ENCODE results near the gene HSDL1. TPM values are rescaled to one million over a fixed set of nuclear protein-coding genes. Genes with fewer than 3 reads are reported as not detected.
A peak's percentile ranks its signal among the peaks of the same experiment; 100 is the strongest.

HSDL1 gene
- total RNA-seq, 2 donors from 2014 or later: 14.6 to 15.4 TPM

- Histone ChIP-seq H3K27ac (peak overlapping the region; percentile 76 to 85), H3K4me3 (no peak overlapping the region), H3K9me3 (no peaks in the 10 kb centered on the region), H3K27me3 (no peaks in the 10 kb centered on the region), H3K4me1 (peaks cover 0 to 28% of the 10 kb centered on the region in 2 donors), H3K36me3 (peaks cover 77% of the 10 kb centered on the region)
- no peak for TF ChIP-seq CTCF (IDR thresholded peaks at IDR 0.05)
- no peak for DNase-seq (ENCODE audit: low spot score)
Measured at GRCh38 chr16:84087466-84088151, 57.4 kb downstream of the HSDL1 start.

GRCh38 chr16:84087001-84087400, 58.0 kb downstream of the HSDL1 start:
- DNase-seq (ENCODE audit: low spot score): no peak
- peak overlapping the region; percentile 76 to 85 for H3K27ac ChIP-seq
- no peaks in the 10 kb centered on the region for H3K27me3 ChIP-seq
- no peaks in the 10 kb centered on the region for H3K9me3 ChIP-seq
- no peak for TF ChIP-seq CTCF (IDR thresholded peaks at IDR 0.05)
- H3K36me3 ChIP-seq: peaks cover 77% of the 10 kb centered on the region
- no peak overlapping the region for H3K4me3 ChIP-seq
- H3K4me1 ChIP-seq: peaks cover 0 to 29% of the 10 kb centered on the region in 2 donors

- Histone ChIP-seq H3K27ac (peak overlapping the region; percentile 84 to 85), H3K4me3 (no peak overlapping the region), H3K36me3 (peaks cover 77% of the 10 kb centered on the region), H3K9me3 (no peaks in the 10 kb centered on the region), H3K27me3 (no peaks in the 10 kb centered on the region), H3K4me1 (peaks cover 0 to 26% of the 10 kb centered on the region in 2 donors)
- no peak for TF ChIP-seq CTCF (IDR thresholded peaks at IDR 0.05)
- DNase-seq (ENCODE audit: low spot score): no peak
Measured at GRCh38 chr16:84086341-84086740, 58.6 kb downstream of the HSDL1 start.

- no peaks in the 10 kb centered on the region for H3K27me3 ChIP-seq
- no peak for TF ChIP-seq CTCF (IDR thresholded peaks at IDR 0.05)
- peaks cover 0 to 31% of the 10 kb centered on the region in 2 donors for H3K4me1 ChIP-seq
- H3K4me3 ChIP-seq: no peak overlapping the region
- H3K36me3 ChIP-seq: peaks cover 77% of the 10 kb centered on the region
- H3K27ac ChIP-seq: peak overlapping the region; percentile 84 to 85
- DNase-seq (ENCODE audit: low spot score): no peak
- no peaks in the 10 kb centered on the region for H3K9me3 ChIP-seq
Measured at GRCh38 chr16:84085773-84086172, 59.2 kb downstream of the HSDL1 start.

- no peak for TF ChIP-seq CTCF (IDR thresholded peaks at IDR 0.05)
- Histone ChIP-seq H3K36me3 (peaks cover 74% of the 10 kb centered on the region), H3K27ac (peak overlapping the region; percentile 84 to 85), H3K4me1 (peaks cover 0 to 35% of the 10 kb centered on the region in 2 donors), H3K4me3 (no peak overlapping the region), H3K27me3 (no peaks in the 10 kb centered on the region), H3K9me3 (no peaks in the 10 kb centered on the region)
- DNase-seq (ENCODE audit: low spot score): no peak
Measured at GRCh38 chr16:84085271-84085667, 59.7 kb downstream of the HSDL1 start.

All from right atrium auricular region (tissue), 2 donors.